Kidney tubule cell (primary cell): ENCODE measurements around the gene TBC1D9.

ENCODE experiments used
- DNase-seq: peaks from one replicate; pipeline ENCODE4 v3.0.0-alpha.2; 2018; ENCODE audit warnings: low spot score

Gene TBC1D9

GRCh38 chr4:140648716-140649308 lies 107.4 kb downstream of the TBC1D9 start:
- DNase-seq = no peak

- no peak for DNase-seq
These were observed 110.4 kb downstream of the TBC1D9 start for GRCh38 chr4:140645614-140646412.

GRCh38 chr4:140645196-140645595 lies 111.0 kb downstream of the TBC1D9 start:
- DNase-seq = no peak

GRCh38 chr4:140644470-140645185 lies 111.6 kb downstream of the TBC1D9 start:
- no peak for DNase-seq

- DNase-seq = no peak
These were observed 112.6 kb downstream of the TBC1D9 start for GRCh38 chr4:140643571-140644055.

GRCh38 chr4:140642674-140643437 lies 113.3 kb downstream of the TBC1D9 start:
- no peak for DNase-seq

- peak; percentile 28 for DNase-seq
These were observed 114.3 kb downstream of the TBC1D9 start for GRCh38 chr4:140641789-140642439.

GRCh38 chr4:140641105-140641555 lies 115.1 kb downstream of the TBC1D9 start:
- DNase-seq = no peak

GRCh38 chr4:140640150-140640748 lies 115.9 kb downstream of the TBC1D9 start:
- DNase-seq = no peak

GRCh38 chr4:140639066-140639465 lies 117.1 kb downstream of the TBC1D9 start:
- DNase-seq = no peak

- peak; percentile 31 for DNase-seq
These were observed 118.3 kb downstream of the TBC1D9 start for GRCh38 chr4:140637836-140638235.

- DNase-seq = peak; percentile 63
These were observed 120.6 kb downstream of the TBC1D9 start for GRCh38 chr4:140635606-140636005.

GRCh38 chr4:140633951-140634350 lies 122.2 kb downstream of the TBC1D9 start:
- DNase-seq = no peak

- DNase-seq = no peak
These were observed 123.1 kb downstream of the TBC1D9 start for GRCh38 chr4:140633124-140633523.

GRCh38 chr4:140630246-140630645 lies 125.9 kb downstream of the TBC1D9 start:
- DNase-seq = no peak

- no peak for DNase-seq
These were observed 128.2 kb downstream of the TBC1D9 start for GRCh38 chr4:140628016-140628415.

- no peak for DNase-seq
These were observed 129.4 kb downstream of the TBC1D9 start for GRCh38 chr4:140626661-140627376.

GRCh38 chr4:140622333-140622958 lies 133.7 kb downstream of the TBC1D9 start:
- DNase-seq = no peak

- DNase-seq = no peak
These were observed 135.0 kb downstream of the TBC1D9 start for GRCh38 chr4:140621161-140621560.
